IMR-90 (cell line): ENCODE measurements around the gene CCDC74A. TPM values are rescaled to one million over a fixed set of nuclear protein-coding genes. Genes with fewer than 3 reads are reported as not detected.

Source experiments
- ATAC-seq: fragments of 200-7000 bp; cut with Tn5 transposase; 2 replicates; pipeline ENCODE4 v1.9.1; 2020; ENCODE audit warnings: low read depth, mild to moderate bottlenecking, moderate library complexity
- BruUV-seq: library from RNA; stranded (reverse); fragments of 400-500 nt; replicated peaks from 2 replicates; lab custom pipeline; 2021; lab: Mats Ljungman, UMichigan
- CTCF ChIA-PET: fragments of 300-600 bp; formaldehyde crosslinking; extraction: SDS; loops from one replicate; lab custom pipeline; 2021; ENCODE audit warnings: antibody characterized with exemption; lab: Yijun Ruan, JAX
- POLR2A ChIA-PET: fragments of 300-600 bp; sonication (Branson Sonifier 250); formaldehyde crosslinking; loops from one replicate; lab custom pipeline; 2022; ENCODE audit warnings: antibody characterized with exemption; ENCODE audit not compliant: unreplicated experiment; lab: Charles Lee
- DNase-seq: peaks from one replicate; pipeline ENCODE4 v3.0.0; 2013
- H2AFZ ChIP-seq: replicated peaks from 2 replicates; pipeline ENCODE3; 2013; ENCODE audit warnings: low read length, mild to moderate bottlenecking; ENCODE audit not compliant: poor library complexity
- H2AK5ac ChIP-seq: 2 replicates; pipeline ENCODE4 v1.6.1; 2013; ENCODE audit warnings: low read depth, low read length, inconsistent platforms
- H2AK9ac ChIP-seq: replicated peaks from 2 replicates; pipeline ENCODE3; 2013; ENCODE audit warnings: mild to moderate bottlenecking, low read depth, low read length, moderate library complexity; ENCODE audit not compliant: poor library complexity
- H2BK120ac ChIP-seq: 2 replicates; pipeline ENCODE4 v1.6.1; 2013; ENCODE audit warnings: low read depth, low read length, inconsistent platforms
- H2BK15ac ChIP-seq: 3 replicates; pipeline ENCODE4 v1.6.1; 2013; ENCODE audit warnings: low read depth, low read length, inconsistent platforms
- H2BK20ac ChIP-seq: 2 replicates; pipeline ENCODE4 v1.6.1; 2013; ENCODE audit warnings: low read depth, mild to moderate bottlenecking, inconsistent platforms, low read length, moderate library complexity
- H2BK5ac ChIP-seq: 2 replicates; pipeline ENCODE4 v1.6.1; 2013; ENCODE audit warnings: mild to moderate bottlenecking, low read depth, low read length, inconsistent platforms; ENCODE audit not compliant: poor library complexity, severe bottlenecking
- H3K14ac ChIP-seq: replicated peaks from 2 replicates; pipeline ENCODE4 v1.6.1; 2013; ENCODE audit warnings: low read depth, low read length, inconsistent platforms
- H3K18ac ChIP-seq: 2 replicates; pipeline ENCODE4 v1.6.1; 2013; ENCODE audit warnings: low read depth, low read length, control low read depth
- H3K23ac ChIP-seq: 2 replicates; pipeline ENCODE4 v1.6.1; 2013; ENCODE audit warnings: low read depth, low read length, inconsistent platforms
- H3K27ac ChIP-seq: 2 replicates; pipeline ENCODE4 v1.5.1; 2013; ENCODE audit warnings: mild to moderate bottlenecking, control low read depth, low read length; ENCODE audit not compliant: insufficient read depth
- H3K27me3 ChIP-seq: 2 replicates; pipeline ENCODE4 v1.6.1; 2013; ENCODE audit warnings: low read length; ENCODE audit not compliant: control insufficient read depth, insufficient read depth
- H3K36me3 ChIP-seq: 2 replicates; pipeline ENCODE4 v1.6.1; 2013; ENCODE audit warnings: low read length, mixed read lengths; ENCODE audit not compliant: control insufficient read depth, insufficient read depth
- H3K4ac ChIP-seq: 2 replicates; pipeline ENCODE4 v1.6.1; 2013; ENCODE audit warnings: low read depth, low read length, inconsistent platforms
- H3K4me1 ChIP-seq: 2 replicates; pipeline ENCODE4 v1.6.1; 2013; ENCODE audit warnings: low read length, mixed read lengths; ENCODE audit not compliant: control insufficient read depth, insufficient read depth
- H3K4me2 ChIP-seq: 2 replicates; pipeline ENCODE4 v1.6.1; 2013; ENCODE audit warnings: low read depth, mild to moderate bottlenecking, control low read depth, low read length, moderate library complexity
- H3K4me3 ChIP-seq: 2 replicates; pipeline ENCODE4 v1.5.1; 2013; ENCODE audit warnings: low read depth, mild to moderate bottlenecking, control low read depth, low read length, moderate library complexity; ENCODE audit not compliant: insufficient read depth
- H3K56ac ChIP-seq: 2 replicates; pipeline ENCODE4 v1.6.1; 2013; ENCODE audit warnings: low read length, inconsistent platforms; ENCODE audit not compliant: insufficient read depth; ENCODE audit errors: extremely low read depth
- H3K79me1 ChIP-seq, 2 experiments: 2 replicates each; pipeline ENCODE4 v1.6.1; 2013; ENCODE audit warnings: low read length in 2 of 2, inconsistent platforms in 1 of 2, low read depth in 1 of 2
- H3K9ac ChIP-seq: 2 replicates; pipeline ENCODE4 v1.6.1; 2013; ENCODE audit warnings: low read depth, low read length, control low read depth
- H3K9me1 ChIP-seq: 2 replicates; pipeline ENCODE4 v1.6.1; 2013; ENCODE audit warnings: low read length, inconsistent platforms; ENCODE audit not compliant: insufficient read depth
- H3K9me3 ChIP-seq: 2 replicates; pipeline ENCODE4 v1.6.1; 2013; ENCODE audit warnings: low read length; ENCODE audit not compliant: control insufficient read depth, insufficient read depth
- H4K20me1 ChIP-seq: 2 replicates; pipeline ENCODE4 v1.6.1; 2013; ENCODE audit warnings: low read length, inconsistent platforms; ENCODE audit not compliant: insufficient read depth
- H4K5ac ChIP-seq: 2 replicates; pipeline ENCODE4 v1.6.1; 2013; ENCODE audit warnings: mild to moderate bottlenecking, low read depth, low read length, control low read depth
- H4K8ac ChIP-seq, 2 experiments: 2 replicates each; pipeline ENCODE4 v1.6.1; 2013; ENCODE audit warnings: low read depth in 2 of 2, low read length in 2 of 2, control low read depth in 1 of 2, inconsistent platforms in 1 of 2
- H4K91ac ChIP-seq: 2 replicates; pipeline ENCODE4 v1.6.1; 2013; ENCODE audit warnings: low read depth, low read length, inconsistent platforms; ENCODE audit not compliant: insufficient read depth
- BHLHE40 ChIP-seq: fragments of 150-350 bp; IDR thresholded peaks from 2 replicates; pipeline ENCODE4 v1.6.1; 2016; ENCODE audit warnings: mild to moderate bottlenecking, low read depth, low read length
- CEBPB ChIP-seq: IDR thresholded peaks from 2 replicates; pipeline ENCODE4 v1.6.1; 2012; ENCODE audit warnings: low read depth, low read length, improper control_type of control experiment
- CHD1 ChIP-seq: IDR thresholded peaks from 2 replicates; pipeline ENCODE4 v1.6.1; 2012; ENCODE audit warnings: low read depth, low read length, improper control_type of control experiment
- CTCF ChIP-seq: conservative IDR thresholded peaks from 2 replicates; pipeline ENCODE4 v1.5.1; 2012; ENCODE audit warnings: mild to moderate bottlenecking, low read depth, low read length, improper control_type of control experiment
- ELK1 ChIP-seq: fragments of 150-350 bp; IDR thresholded peaks from 2 replicates; pipeline ENCODE4 v1.6.1; 2016; ENCODE audit warnings: low read depth, mild to moderate bottlenecking, low read length, moderate library complexity, borderline replicate concordance
- FOS ChIP-seq: fragments of 150-350 bp; IDR thresholded peaks from 2 replicates; pipeline ENCODE4 v1.6.1; 2016; ENCODE audit warnings: low read depth, low read length
- MAFK ChIP-seq: IDR thresholded peaks from 2 replicates; pipeline ENCODE4 v1.6.1; 2012; ENCODE audit warnings: low read depth, low read length, improper control_type of control experiment
- MAZ ChIP-seq: IDR thresholded peaks from 2 replicates; pipeline ENCODE4 v1.6.1; 2012; ENCODE audit warnings: low read depth, mild to moderate bottlenecking, low read length, improper control_type of control experiment, moderate library complexity, borderline replicate concordance
- MXI1 ChIP-seq: IDR thresholded peaks from 2 replicates; pipeline ENCODE4 v1.6.1; 2012; ENCODE audit warnings: low read depth, mild to moderate bottlenecking, low read length, moderate library complexity, borderline replicate concordance
- NFE2L2 ChIP-seq: fragments of 150-350 bp; IDR thresholded peaks from 2 replicates; pipeline ENCODE4 v1.6.1; 2016; ENCODE audit warnings: low read depth, mild to moderate bottlenecking, low read length
- POLR2A ChIP-seq: IDR thresholded peaks from 2 replicates; pipeline ENCODE4 v1.6.1; 2012; ENCODE audit warnings: mild to moderate bottlenecking, low read depth, low read length
- RAD21 ChIP-seq: IDR thresholded peaks from 2 replicates; pipeline ENCODE4 v1.6.1; 2012; ENCODE audit warnings: low read length, improper control_type of control experiment
- RCOR1 ChIP-seq: IDR thresholded peaks from 2 replicates; pipeline ENCODE4 v1.6.1; 2012; ENCODE audit warnings: mild to moderate bottlenecking, low read length, improper control_type of control experiment; ENCODE audit not compliant: insufficient replicate concordance
- RFX5 ChIP-seq: IDR thresholded peaks from 2 replicates; pipeline ENCODE4 v1.8.0; 2012; ENCODE audit warnings: low read depth, mild to moderate bottlenecking, low read length, moderate library complexity
- SMC3 ChIP-seq: fragments of 150-350 bp; IDR thresholded peaks from 2 replicates; pipeline ENCODE4 v1.6.1; 2016; ENCODE audit warnings: low read depth, mild to moderate bottlenecking, antibody characterized with exemption, low read length, moderate library complexity
- WGBS, 2 experiments: methylation state at CpG; one replicate each; pipeline versions ENCODE4 v1.1.5 to v1.1.7; 2013; ENCODE audit warnings: missing lambda C conversion rate in 2 of 2; ENCODE audit not compliant: insufficient read length in 1 of 2; ENCODE audit errors: extremely low coverage in 2 of 2; 5-methylcytosine and 5-hydroxymethylcytosine counted together
- dilution Hi-C: fragments of 300-500 bp; cut with HindIII; formaldehyde crosslinking; loops from one replicate; pipeline ENCODE4 v1.14.3; 2018; ENCODE audit warnings: low sequenced_read_pairs; ENCODE audit not compliant: unreplicated experiment
- in situ Hi-C: fragments of 300-500 bp; cut with MboI; formaldehyde crosslinking; loops from 3 replicates; pipeline ENCODE4 v1.14.3; 2019; ENCODE audit warnings: low sequenced_read_pairs, inconsistent platforms, mixed read lengths
- intact Hi-C: fragments of 100-400 bp; cut with micrococcal nuclease; formaldehyde crosslinking; loops from 2 replicates; pipeline ENCODE4 v1.10.0; 2022
- polyA plus RNA-seq, 3 experiments: library from polyadenylated mRNA; depleted of rRNA; stranded (reverse); fragments of >200 nt; gene quantifications; 2 replicates each; pipeline ENCODE4 v1.2.3, GENCODE V29; 2012; ENCODE audit warnings: low replicate concordance in 1 of 3
- total RNA-seq: library from RNA; depleted of rRNA; stranded (reverse); fragments of >200 nt; gene quantifications from 2 replicates; pipeline ENCODE4 v1.2.3, GENCODE V29; 2012

CCDC74A gene
- total and polyA plus RNA-seq, 2 of the 4 experiments (the other 2 are of a cell fraction), result 3.8 to 11.9 TPM

GRCh38 chr2:131521961-131522781 lies 5.5 kb upstream of the CCDC74A start:
- DNase-seq, result no peak
- H3K18ac ChIP-seq, result no peak overlapping the region
- H3K4me3 ChIP-seq, result no peak overlapping the region
- no peak overlapping the region for H4K8ac ChIP-seq
- no peaks in the 10 kb centered on the region for H3K27me3 ChIP-seq
- H3K27ac ChIP-seq, result no peak overlapping the region
- H3K9ac ChIP-seq, result no peak overlapping the region
- H3K4me1 ChIP-seq, result no peaks in the 10 kb centered on the region
- H3K36me3 ChIP-seq, result peaks cover 23% of the 10 kb centered on the region
- 87% methylated on average over 7 of the region's 20 CpGs; no CpG with 5 or more reads in 1 of the 2 experiments for WGBS, 2 experiments
- H3K4me2 ChIP-seq, result no peak overlapping the region
- H2AFZ ChIP-seq, result no peak overlapping the region
- no peak overlapping the region for H2AK9ac ChIP-seq
- H3K4ac ChIP-seq, result no peak overlapping the region
- H2AK5ac ChIP-seq, result no peak overlapping the region
- H3K56ac ChIP-seq, result no peak overlapping the region
- no peaks in the 10 kb centered on the region for H3K79me1 ChIP-seq
- no peaks in the 10 kb centered on the region for H3K9me3 ChIP-seq
- intact Hi-C loops, result no loop called here
- H2BK15ac ChIP-seq, result no peak overlapping the region
- no peak overlapping the region for H3K14ac ChIP-seq
- no peak overlapping the region for H4K91ac ChIP-seq
- H3K23ac ChIP-seq, result no peak overlapping the region
- no peak overlapping the region for H2BK120ac ChIP-seq
- dilution Hi-C loops, result no loop called here
- H2BK5ac ChIP-seq, result no peak overlapping the region
- H4K20me1 ChIP-seq, result no peaks in the 10 kb centered on the region
- ChIA-PET POLR2A (no interaction called here), CTCF (no interaction called here)
- in situ Hi-C loops, result loop anchor here (25.0 kb wide), 2 partner anchors 410 to 1360 kb away; partner anchors contain the start of gene PLEKHB2
- no peaks in the 10 kb centered on the region for H3K9me1 ChIP-seq
- no TSS peak for BruUV-seq
- ATAC-seq, result 0 out of 2 replicates have a peak, but pooled peaks have one; percentile 16
- H4K5ac ChIP-seq, result no peak overlapping the region
- no peak overlapping the region for H2BK20ac ChIP-seq
- TF ChIP-seq MAFK, result no peak
- TF ChIP-seq CTCF, result no peak
- TF ChIP-seq SMC3, result no peak
- TF ChIP-seq MXI1, result no peak
- TF ChIP-seq NFE2L2, result no peak
- TF ChIP-seq RFX5, result no peak
- no peak for TF ChIP-seq ELK1
- no peak for TF ChIP-seq FOS
- no peak for TF ChIP-seq RCOR1
- TF ChIP-seq RAD21, result no peak
- no peak for TF ChIP-seq CHD1
- TF ChIP-seq CEBPB, result no peak
- TF ChIP-seq POLR2A, result no peak
- TF ChIP-seq MAZ, result no peak
- TF ChIP-seq BHLHE40, result no peak
